Mammary microvascular endothelial cell (primary cell): Measurements from ENCODE around the gene C5orf63. TPM values are rescaled to one million over a fixed set of nuclear protein-coding genes. Genes with fewer than 3 reads are reported as not detected.

Experiments
- total RNA-seq: library from RNA; depleted of rRNA; stranded (reverse); fragments of >200 nt; gene quantifications from 2 replicates; pipeline ENCODE4 v1.2.3, GENCODE V29; 2015

The C5orf63 gene
- 3.2 and 5.9 TPM in 2 replicates for total RNA-seq

DNA sequence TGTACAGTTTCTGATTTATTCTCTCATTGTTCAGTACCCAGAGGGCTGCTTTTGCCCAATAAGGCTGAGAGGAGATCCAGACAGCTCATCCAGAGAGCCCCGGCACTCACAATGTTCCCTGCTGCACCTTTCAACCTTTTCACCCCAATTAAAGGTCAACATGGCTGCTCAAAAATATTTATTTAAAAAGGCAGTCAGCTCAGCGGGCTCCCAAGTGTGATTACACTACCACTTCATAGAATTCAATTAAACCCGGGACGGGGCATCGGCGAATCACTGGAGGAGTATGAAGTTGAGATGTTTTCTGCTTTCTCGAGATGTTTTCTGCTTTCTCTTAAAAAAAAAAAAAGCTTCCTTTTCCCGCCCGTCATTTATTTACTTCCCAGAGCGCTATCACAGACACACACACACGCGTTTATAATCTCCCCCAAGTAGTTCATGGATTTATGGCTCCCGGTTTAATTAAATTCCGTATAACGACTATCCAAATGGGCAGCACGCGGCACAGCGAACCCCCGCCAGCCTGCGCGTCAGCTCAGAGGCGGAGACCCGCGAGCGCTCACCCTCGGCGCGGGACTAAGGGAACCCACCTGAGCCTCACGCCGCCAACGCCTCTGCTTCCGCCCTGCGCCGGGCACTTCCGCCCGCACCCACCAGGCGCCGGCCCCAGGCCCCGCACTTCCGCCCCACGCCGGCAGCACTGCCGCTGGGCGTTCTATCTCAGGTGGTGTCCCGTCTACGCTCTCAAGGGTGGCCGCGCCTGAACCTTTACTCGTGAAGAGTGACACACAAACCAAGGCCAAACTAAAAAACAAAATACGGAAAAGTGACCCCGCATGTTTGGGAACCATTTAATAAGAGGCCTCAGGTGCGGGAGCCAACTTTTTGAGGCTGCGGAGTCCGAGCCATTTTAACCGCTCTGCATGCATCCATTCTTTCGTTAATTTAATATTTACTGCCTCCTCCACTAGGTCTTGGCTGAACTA, at the start of gene C5orf63:
Gene C5orf63 (minus strand): TSS at position 642 of the 986 bp plus-strand sequence. CDS start 14,507 bp downstream, outside the sequence.

DNA sequence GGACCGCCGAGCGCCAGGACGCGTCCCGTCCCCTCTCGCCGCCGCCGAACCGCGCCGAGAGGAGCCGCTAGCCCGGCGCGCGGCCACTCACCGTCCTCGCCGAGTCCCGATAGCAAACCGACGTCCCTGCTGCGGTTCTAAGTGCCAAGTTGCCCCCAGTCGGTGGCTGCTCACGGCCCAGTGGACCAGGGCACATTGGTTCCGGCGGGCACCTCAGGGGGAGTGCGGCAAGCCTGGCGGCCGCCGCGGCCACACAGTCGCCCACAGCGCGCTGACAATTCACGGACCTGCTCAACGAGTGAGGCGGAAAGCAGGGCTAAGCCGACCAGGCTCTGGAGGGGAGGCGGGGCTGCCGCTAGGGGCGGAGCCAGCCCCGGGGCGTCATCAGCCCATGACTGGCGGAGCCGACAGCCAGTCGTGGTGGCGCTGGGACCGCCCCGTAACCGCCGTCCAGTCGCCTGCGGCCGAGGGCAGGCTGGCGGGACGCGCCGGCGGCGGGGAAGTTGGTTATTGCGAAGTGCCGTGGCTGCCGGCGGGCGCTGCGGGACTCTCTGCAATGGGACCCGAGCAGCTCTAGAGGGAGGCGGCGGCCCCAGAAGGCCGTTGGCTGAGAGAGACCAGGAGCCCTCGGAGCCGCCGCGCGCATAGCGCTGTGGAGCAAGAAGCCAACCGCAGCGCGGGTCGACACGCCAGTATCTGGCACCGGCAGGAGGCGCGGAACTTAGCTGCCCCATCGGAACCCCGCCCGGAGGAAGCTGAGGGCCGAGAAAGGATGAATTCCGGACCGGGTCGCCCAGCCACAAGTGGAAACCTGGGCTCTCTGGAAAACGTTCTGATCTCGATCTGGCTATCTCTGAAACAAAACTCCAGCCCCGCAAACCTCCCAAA, 42.8 kb downstream of the C5orf63 start, which contains the start of gene MARCHF3:
Gene MARCHF3 (minus strand): TSS at position 300 of the 888 bp plus-strand sequence. CDS start 112,387 bp downstream, outside the sequence.

Other genes starting within 250 kb of the C5orf63 start
- 24.3 and 29.4 TPM in 2 replicates for gene MARCHF3, start 42.9 kb downstream of the C5orf63 start, total RNA-seq
- gene MEGF10, start 217.3 kb upstream of the C5orf63 start, total RNA-seq, result under 0.01 and 0.15 TPM in 2 replicates